HepG2 (cell line): ENCODE results near the gene SYNGR1. TPM values are rescaled to one million over a fixed set of nuclear protein-coding genes. Genes with fewer than 3 reads are reported as not detected.

ENCODE experiments used
- ARNTL ChIP-seq: sonication (generic); formaldehyde crosslinking; IDR thresholded peaks from 2 replicates; pipeline ENCODE4 v1.4.0; 2020; ENCODE audit warnings: mild to moderate bottlenecking, missing genetic modification reagents
- CBX5 ChIP-seq: sonication (generic); formaldehyde crosslinking; IDR thresholded peaks from 2 replicates; pipeline ENCODE4 v1.4.0; 2020; ENCODE audit warnings: missing genetic modification reagents, borderline replicate concordance
- DRAP1 ChIP-seq: IDR thresholded peaks from 2 replicates; pipeline ENCODE4 v1.6.1; 2016; ENCODE audit warnings: missing genetic modification reagents, missing compliant biosample characterization
- ETV5 ChIP-seq: IDR thresholded peaks from 2 replicates; pipeline ENCODE4 v1.6.1; 2018; ENCODE audit warnings: missing biosample characterization, missing genetic modification reagents, inconsistent platforms, borderline replicate concordance
- HIVEP1 ChIP-seq: sonication (generic); formaldehyde crosslinking; IDR thresholded peaks from 2 replicates; pipeline ENCODE4 v1.4.0; 2020; ENCODE audit warnings: mild to moderate bottlenecking, missing genetic modification reagents
- HMG20B ChIP-seq: conservative IDR thresholded peaks from 2 replicates; pipeline ENCODE4 v1.6.1; 2016; ENCODE audit warnings: missing genetic modification reagents, missing compliant biosample characterization
- PHF21A ChIP-seq: sonication (generic); formaldehyde crosslinking; IDR thresholded peaks from 2 replicates; pipeline ENCODE4 v1.5.0; 2020; ENCODE audit warnings: mild to moderate bottlenecking, missing genetic modification reagents
- RBM39 ChIP-seq: fragments of 200-400 bp; formaldehyde crosslinking; IDR thresholded peaks from one replicate; pipeline ENCODE4 v1.6.1; 2018; ENCODE audit warnings: antibody characterized with exemption, mild to moderate bottlenecking, low read depth, low read length; ENCODE audit not compliant: poor library complexity, severe bottlenecking
- RFX1 ChIP-seq: fragments of 450-650 bp; IDR thresholded peaks from 2 replicates; pipeline ENCODE4 v1.6.1; 2017
- SOX13 ChIP-seq, 3 experiments: fragments of 450-650 bp in 1 of 3; sonication (generic) in 1 of 3; formaldehyde crosslinking in 1 of 3; IDR thresholded peaks in 2 of 3; conservative IDR thresholded peaks in 1 of 3; 2 replicates each; pipeline versions ENCODE4 v1.5.0 to v1.6.1; 2016 to 2020; ENCODE audit warnings: antibody characterized with exemption in 1 of 3, mild to moderate bottlenecking in 1 of 3, missing compliant biosample characterization in 1 of 3, missing genetic modification reagents in 1 of 3, moderate library complexity in 1 of 3
- SPEN ChIP-seq: sonication (generic); formaldehyde crosslinking; IDR thresholded peaks from 2 replicates; pipeline ENCODE4 v1.5.1; 2020; ENCODE audit warnings: low read depth, mild to moderate bottlenecking, missing genetic modification reagents
- TBL1XR1 ChIP-seq: fragments of 150-350 bp; IDR thresholded peaks from 2 replicates; pipeline ENCODE4 v1.6.1; 2014; ENCODE audit warnings: borderline replicate concordance, low read length; ENCODE audit not compliant: partially characterized antibody
- TEAD3 ChIP-seq: optimal IDR thresholded peaks from 2 replicates; pipeline ENCODE3; 2016; ENCODE audit warnings: borderline replicate concordance
- ZNF12 ChIP-seq: sonication (generic); formaldehyde crosslinking; IDR thresholded peaks from 2 replicates; pipeline ENCODE4 v1.5.0; 2020; ENCODE audit warnings: missing genetic modification reagents
- ZNF207 ChIP-seq: fragments of 450-650 bp; IDR thresholded peaks from 2 replicates; pipeline ENCODE4 v1.6.1; 2016; ENCODE audit warnings: antibody characterized with exemption, borderline replicate concordance
- ZNF609 ChIP-seq: sonication (generic); formaldehyde crosslinking; IDR thresholded peaks from 2 replicates; pipeline ENCODE4 v1.4.0; 2020; ENCODE audit warnings: mild to moderate bottlenecking, missing genetic modification reagents, borderline replicate concordance
- ZNF777 ChIP-seq: sonication (generic); formaldehyde crosslinking; IDR thresholded peaks from 2 replicates; pipeline ENCODE4 v1.4.0; 2020; ENCODE audit warnings: missing genetic modification reagents
- ZNF781 ChIP-seq: sonication (generic); formaldehyde crosslinking; IDR thresholded peaks from 2 replicates; pipeline ENCODE4 v1.5.1; 2020; ENCODE audit warnings: borderline replicate concordance, mild to moderate bottlenecking, missing genetic modification reagents; ENCODE audit errors: not compliant biosample characterization
- ZNF891 ChIP-seq: sonication (generic); formaldehyde crosslinking; IDR thresholded peaks from 2 replicates; pipeline ENCODE4 v1.5.0; 2020; ENCODE audit warnings: mild to moderate bottlenecking, missing genetic modification reagents
- ZZZ3 ChIP-seq: sonication (generic); formaldehyde crosslinking; IDR thresholded peaks from 2 replicates; pipeline ENCODE4 v1.4.0; 2020; ENCODE audit warnings: missing genetic modification reagents, mild to moderate bottlenecking, borderline replicate concordance
- polyA plus RNA-seq, 8 experiments: library from polyadenylated mRNA; depleted of rRNA in 3 of 8; stranded (reverse) in 7 of 8; unstranded in 1 of 8; fragments of >200 nt; fragmentation: Illumina TruSeq in 4 of 8; extraction: Trizol in 4 of 8; gene quantifications; 2 replicates each; pipeline versions ENCODE4 v1.2.1 to v1.2.3, GENCODE V29; 2011 to 2016; ENCODE audit warnings: low read depth in 4 of 8, missing spikeins in 1 of 8, mixed read lengths in 1 of 8; ENCODE audit not compliant: insufficient read depth in 1 of 8
- total RNA-seq, 5 experiments: library from RNA; depleted of rRNA; stranded (reverse); fragments of >200 nt; fragmentation: Illumina TruSeq; extraction: Trizol; gene quantifications; 2 replicates each; pipeline ENCODE4 v1.2.3, GENCODE V29; 2016; ENCODE audit warnings: low read depth in 1 of 5
- TF ChIP-seq, protein P1 (sequence below): sonication (generic); formaldehyde crosslinking; IDR thresholded peaks from 2 replicates; pipeline ENCODE4 v1.5.1; 2020; ENCODE audit warnings: missing genetic modification reagents, mild to moderate bottlenecking, borderline replicate concordance
- TF ChIP-seq, protein P2 (sequence below): sonication (generic); formaldehyde crosslinking; IDR thresholded peaks from 2 replicates; pipeline ENCODE4 v1.4.0; 2020; ENCODE audit warnings: mild to moderate bottlenecking, missing genetic modification reagents

The SYNGR1 gene
- total and polyA plus RNA-seq, 2 of the 13 experiments (the other 11 are each of a cell fraction or from before 2014, with no cell fraction given) = 0.27 to 2.7 TPM

DNA sequence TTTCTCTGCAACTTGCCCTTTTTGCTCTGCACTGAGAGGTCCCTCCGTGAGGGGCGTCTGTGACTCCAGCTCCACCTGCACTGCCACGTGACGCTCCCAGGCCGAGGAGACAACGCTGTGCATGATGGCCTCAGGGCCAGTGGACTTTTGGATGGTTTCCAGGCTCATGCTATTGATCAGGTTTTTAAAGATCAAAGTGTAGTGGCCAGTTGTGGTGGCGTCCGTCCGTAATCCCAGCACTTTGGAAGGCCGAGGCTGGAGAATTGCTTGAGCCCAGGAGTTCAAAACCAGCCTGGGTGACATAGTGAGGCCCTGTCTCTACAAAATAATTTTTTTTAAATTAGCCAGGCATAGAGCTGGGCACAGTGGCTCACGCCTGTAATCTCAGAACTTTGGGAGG, 46.4 kb upstream of the SYNGR1 start (continued):
- TF ChIP-seq TEAD3 (CRISPR knock-in tag) (peak; percentile 80), ETV5 (CRISPR knock-in tag) (peak; percentile 57; the same call in 1 of the 2 replicates), ZNF207 (no peak), RFX1 (no peak), HIVEP1 (peak; percentile 45; the same call in 1 of the 2 replicates), SOX13 (IDR thresholded peaks at IDR 0.05) (0 out of 2 replicates have a peak, but pooled peaks have one; percentile 47), SOX13 (CRISPR knock-in tag; conservative IDR thresholded peaks at IDR 0.05 in 1 of 2, IDR thresholded peaks at IDR 0.05 in 1 of 2) (peak in 1 of 2 experiments; percentile 76; a peak in 2 of 4 replicates), PHF21A (peak; percentile 87), CBX5 (CRISPR knock-in tag) (peak; percentile 25; the same call in 1 of the 2 replicates), SPEN (CRISPR knock-in tag) (peak; percentile 90), HMG20B (CRISPR knock-in tag) (no peak), ZNF781 (peak; percentile 43), ZNF891 (CRISPR knock-in tag) (0 out of 2 replicates have a peak, but pooled peaks have one; percentile 32), ZNF12 (peak; percentile 42; the same call in 1 of the 2 replicates), ZZZ3 (CRISPR knock-in tag) (0 out of 2 replicates have a peak, but pooled peaks have one; percentile 26), ZNF609 (CRISPR knock-in tag) (peak; percentile 85; the same call in 1 of the 2 replicates), ZNF777 (CRISPR knock-in tag) (peak; percentile 64; the same call in 1 of the 2 replicates), RBM39 (no peak), ARNTL (CRISPR knock-in tag) (peak; percentile 100), TBL1XR1 (no peak), DRAP1 (peak; percentile 60)
- TF ChIP-seq, protein P1, sequence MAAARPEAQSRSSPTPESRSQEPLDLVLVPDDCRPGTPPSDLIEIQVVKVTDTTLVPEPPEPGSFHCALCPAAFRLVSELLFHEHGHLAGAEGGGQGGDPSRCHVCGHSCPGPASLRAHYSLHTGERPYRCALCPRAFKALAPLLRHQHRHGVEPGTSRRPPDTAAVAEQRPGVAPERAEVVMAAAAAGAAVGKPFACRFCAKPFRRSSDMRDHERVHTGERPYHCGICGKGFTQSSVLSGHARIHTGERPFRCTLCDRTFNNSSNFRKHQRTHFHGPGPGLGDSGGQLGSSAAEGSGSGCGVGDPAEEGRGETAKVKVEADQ = peak; percentile 20; the same call in 1 of the 2 replicates
- TF ChIP-seq, protein P2, sequence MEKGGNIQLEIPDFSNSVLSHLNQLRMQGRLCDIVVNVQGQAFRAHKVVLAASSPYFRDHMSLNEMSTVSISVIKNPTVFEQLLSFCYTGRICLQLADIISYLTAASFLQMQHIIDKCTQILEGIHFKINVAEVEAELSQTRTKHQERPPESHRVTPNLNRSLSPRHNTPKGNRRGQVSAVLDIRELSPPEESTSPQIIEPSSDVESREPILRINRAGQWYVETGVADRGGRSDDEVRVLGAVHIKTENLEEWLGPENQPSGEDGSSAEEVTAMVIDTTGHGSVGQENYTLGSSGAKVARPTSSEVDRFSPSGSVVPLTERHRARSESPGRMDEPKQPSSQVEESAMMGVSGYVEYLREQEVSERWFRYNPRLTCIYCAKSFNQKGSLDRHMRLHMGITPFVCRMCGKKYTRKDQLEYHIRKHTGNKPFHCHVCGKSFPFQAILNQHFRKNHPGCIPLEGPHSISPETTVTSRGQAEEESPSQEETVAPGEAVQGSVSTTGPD (CRISPR knock-in tag) = no peak
